GM12891 (cell line): ENCODE results near the gene ERVK3-1.
A peak's percentile ranks its signal among the peaks of the same experiment; 100 is the strongest.
"Not testable (repeated sequence)": the region's sequence is repeated elsewhere in the genome, so short reads cannot be mapped to it uniquely, and the experiment has no call there.

ENCODE experiments used
- DNase-seq: peaks from one replicate; pipeline ENCODE4 v3.0.0; 2011; ENCODE audit warnings: low spot score; ENCODE audit not compliant: insufficient read length
- FAIRE-seq: peaks from 2 replicates; lab custom pipeline; 2011; peaks lifted over from hg19 to GRCh38; lab: Jason Lieb, UNC
- PAX5 ChIP-seq: IDR thresholded peaks from 2 replicates; pipeline ENCODE4 v1.6.1; 2011; ENCODE audit warnings: low read length, moderate library complexity, mild to moderate bottlenecking; ENCODE audit not compliant: insufficient read depth, severe bottlenecking
- POLR2A ChIP-seq: IDR thresholded peaks from 2 replicates; pipeline ENCODE4 v1.6.1; 2011; ENCODE audit warnings: low read depth, low read length, control low read depth
- POLR2AphosphoS5 ChIP-seq: IDR thresholded peaks from 2 replicates; pipeline ENCODE4 v1.6.1; 2011; ENCODE audit warnings: low read depth, low read length, control low read depth
- POU2F2 ChIP-seq: IDR thresholded peaks from 2 replicates; pipeline ENCODE4 v1.6.1; 2011; ENCODE audit warnings: low read depth, mild to moderate bottlenecking, control low read depth, low read length, moderate library complexity
- SPI1 ChIP-seq: IDR thresholded peaks from 2 replicates; pipeline ENCODE4 v1.6.1; 2011; ENCODE audit warnings: low read depth, low read length, control low read depth
- TAF1 ChIP-seq: IDR thresholded peaks from 2 replicates; pipeline ENCODE4 v1.6.1; 2011; ENCODE audit warnings: low read depth, low read length, control low read depth

The ERVK3-1 gene

GRCh38 chr19:58338336-58338735 lies 33.2 kb downstream of the ERVK3-1 start:
- TF ChIP-seq TAF1 (no peak), POLR2AphosphoS5 (no peak), POU2F2 (no peak), POLR2A (no peak), PAX5 (no peak), SPI1 (no peak)
- DNase-seq, result no peak
- FAIRE-seq, result no peak

DNA sequence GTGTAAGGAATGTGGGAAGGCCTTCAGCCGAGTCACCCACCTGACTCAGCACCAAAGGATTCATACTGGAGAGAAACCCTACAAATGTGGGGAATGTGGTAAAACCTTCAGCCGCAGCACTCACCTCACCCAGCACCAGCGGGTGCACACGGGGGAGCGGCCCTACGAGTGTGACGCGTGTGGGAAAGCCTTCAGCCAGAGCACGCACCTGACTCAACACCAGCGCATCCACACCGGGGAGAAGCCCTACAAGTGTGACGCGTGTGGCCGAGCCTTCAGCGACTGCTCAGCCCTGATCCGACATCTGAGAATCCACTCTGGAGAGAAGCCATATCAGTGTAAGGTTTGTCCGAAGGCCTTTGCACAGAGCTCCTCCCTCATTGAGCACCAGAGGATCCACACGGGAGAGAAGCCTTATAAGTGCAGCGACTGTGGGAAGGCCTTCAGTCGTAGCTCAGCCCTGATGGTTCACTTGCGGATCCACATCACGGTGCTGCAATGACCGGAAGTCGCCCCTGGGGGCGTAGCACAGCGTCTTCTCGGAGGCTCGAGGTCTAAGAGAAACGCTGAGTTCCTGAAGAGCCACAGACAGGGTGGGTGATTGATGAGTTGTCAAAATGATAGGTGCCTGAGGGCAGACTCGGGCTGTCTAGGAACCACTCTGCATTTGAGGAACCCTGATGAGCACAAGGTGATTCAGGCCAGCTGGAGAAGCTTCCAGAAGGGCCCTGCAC lies 33.8 kb downstream of the ERVK3-1 start:
- FAIRE-seq (no peak), DNase-seq (no peak)
- no peak for TF ChIP-seq TAF1
- no peak for TF ChIP-seq POLR2A
- TF ChIP-seq POLR2AphosphoS5, result no peak
- TF ChIP-seq PAX5, result no peak
- no peak for TF ChIP-seq SPI1
- TF ChIP-seq POU2F2, result no peak

DNA sequence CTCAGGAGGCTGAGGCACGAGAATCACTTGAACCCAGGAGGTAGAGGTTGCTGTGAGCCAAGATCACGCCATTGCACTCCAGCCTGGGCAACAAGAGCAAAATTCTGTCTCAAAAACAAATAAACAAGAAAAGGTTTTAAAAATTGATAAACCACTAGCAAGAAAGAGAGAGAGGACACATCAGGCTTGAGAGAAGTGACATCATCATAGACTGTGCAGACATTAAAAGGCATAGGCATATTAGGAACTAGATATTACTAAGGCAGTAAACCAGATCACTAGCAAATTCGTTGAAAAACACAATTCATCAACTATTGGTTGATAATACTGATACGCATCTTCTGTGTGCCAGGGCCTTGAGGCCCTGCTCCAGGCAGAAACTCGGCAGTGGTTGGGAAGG lies 40.4 kb downstream of the ERVK3-1 start:
- DNase-seq (no peak), FAIRE-seq (no peak)
- TF ChIP-seq POU2F2 (no peak), SPI1 (no peak), POLR2AphosphoS5 (no peak), PAX5 (no peak), TAF1 (no peak), POLR2A (no peak)

- TF ChIP-seq SPI1 (no peak), TAF1 (no peak), POLR2AphosphoS5 (no peak), POU2F2 (no peak), POLR2A (no peak), PAX5 (no peak)
- DNase-seq (peak; percentile 66), FAIRE-seq (no peak)
Measured at GRCh38 chr19:58346961-58347929, 42.1 kb downstream of the ERVK3-1 start.

DNA sequence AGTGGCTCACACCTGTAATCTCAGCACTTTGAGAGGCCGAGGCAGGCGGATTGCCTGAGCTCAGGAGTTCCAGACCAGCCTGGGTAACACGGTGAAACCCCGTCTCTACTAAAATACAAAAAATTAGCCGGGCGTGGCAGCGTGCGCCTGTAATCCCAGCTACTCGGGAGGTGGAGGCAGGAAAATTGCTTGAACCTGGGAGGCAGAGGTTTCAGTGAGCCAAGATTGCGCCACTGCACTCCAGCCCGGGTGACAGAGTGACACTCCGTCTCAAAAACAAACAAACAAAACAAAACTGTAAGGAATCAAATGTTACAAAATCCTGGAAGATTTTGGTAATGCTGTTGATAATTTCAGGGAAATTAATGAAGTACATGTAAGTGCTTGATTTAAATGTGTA lies 42.9 kb downstream of the ERVK3-1 start:
- not testable (repeated sequence) for DNase-seq, FAIRE-seq

- no peak for FAIRE-seq
- TF ChIP-seq TAF1 (no peak), PAX5 (no peak), POLR2AphosphoS5 (no peak), POLR2A (no peak), POU2F2 (no peak), SPI1 (no peak)
- no peak for DNase-seq
Measured at GRCh38 chr19:58349590-58349989, 44.4 kb downstream of the ERVK3-1 start.

DNA sequence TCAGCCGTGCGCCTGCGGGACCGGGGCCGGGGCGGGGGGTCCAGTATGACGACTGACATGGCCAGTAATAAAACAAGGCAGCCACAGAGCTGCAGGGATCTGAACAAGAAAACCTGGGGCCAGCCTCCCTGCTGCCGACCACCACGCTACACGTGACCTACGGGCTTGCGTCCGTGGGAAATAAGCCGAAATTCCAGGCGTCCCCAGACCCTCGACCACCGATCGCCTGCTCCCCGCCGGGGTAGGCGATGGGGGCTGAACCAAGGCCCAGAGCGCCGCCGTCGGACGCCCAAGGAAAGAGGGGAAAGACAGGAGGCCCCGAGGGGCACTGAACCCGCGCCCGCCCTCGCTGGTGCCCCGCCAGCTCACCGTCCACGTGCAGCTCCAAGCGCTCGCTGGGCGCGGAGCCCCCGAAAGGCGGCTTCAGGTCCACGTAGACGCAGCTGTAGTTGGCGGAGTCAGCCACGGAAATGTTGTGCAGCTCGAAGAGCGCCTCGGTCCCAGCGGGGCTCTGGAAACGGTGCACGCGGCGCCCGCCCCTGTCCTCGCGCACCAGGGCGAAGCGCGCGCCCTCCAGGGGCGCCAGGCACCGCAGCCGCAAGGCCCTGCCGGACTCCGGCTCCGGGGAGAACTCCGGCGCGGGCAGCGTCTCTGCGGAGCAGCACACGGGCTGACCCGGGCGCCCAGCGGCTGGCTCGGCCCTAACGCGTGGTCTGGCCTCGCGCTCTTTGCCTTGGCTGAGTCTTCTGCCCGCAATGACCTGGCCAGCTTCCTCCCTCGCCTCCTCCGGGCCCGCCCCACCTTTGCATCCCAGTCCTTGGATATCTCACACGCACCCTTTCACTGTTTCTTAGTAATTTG lies 45.1 kb downstream of the ERVK3-1 start:
- no peak for DNase-seq
- TF ChIP-seq SPI1 (no peak), TAF1 (no peak), POLR2AphosphoS5 (no peak), PAX5 (no peak), POLR2A (no peak), POU2F2 (no peak)

DNA sequence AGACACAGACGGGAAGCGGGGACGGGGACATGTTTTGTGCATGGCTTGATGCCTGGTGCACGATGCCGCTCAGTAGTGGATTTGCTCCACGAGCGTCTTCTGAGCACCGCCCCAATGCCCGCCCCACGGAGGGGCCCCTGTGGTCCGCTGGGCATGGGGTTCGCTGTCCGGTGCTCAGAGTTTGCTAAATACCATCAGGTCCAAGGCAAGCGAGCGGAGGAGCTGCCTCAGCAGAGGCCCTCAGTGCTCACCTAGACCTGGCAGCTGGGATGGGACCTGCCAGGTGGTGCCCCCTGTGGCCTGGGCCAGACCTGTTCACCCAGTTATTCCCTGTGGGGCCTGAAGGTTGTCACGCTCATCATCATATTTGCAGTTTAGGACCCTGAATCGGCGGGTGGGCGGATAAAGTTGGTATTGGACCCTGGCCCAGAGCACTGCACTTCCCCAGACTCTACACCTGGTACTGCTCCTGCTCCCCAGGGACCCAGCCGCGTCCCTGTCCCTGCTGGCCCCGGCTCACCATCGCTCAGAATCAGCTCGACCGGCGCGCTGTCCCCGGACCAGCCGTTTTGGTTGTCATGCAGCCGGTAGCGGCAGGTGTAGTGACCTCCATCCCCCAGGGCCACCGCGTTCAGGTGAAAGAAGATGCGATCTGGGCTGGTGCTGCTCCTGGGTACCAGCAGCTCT lies 45.8 kb downstream of the ERVK3-1 start:
- FAIRE-seq, result no peak
- no peak for DNase-seq
- no peak for TF ChIP-seq SPI1
- no peak for TF ChIP-seq POU2F2
- TF ChIP-seq TAF1, result no peak
- no peak for TF ChIP-seq PAX5
- TF ChIP-seq POLR2AphosphoS5, result no peak

More for the DNA sequence above, 45.1 kb downstream of the ERVK3-1 start:
- no peak for FAIRE-seq

GRCh38 chr19:58351558-58351878 lies 46.3 kb downstream of the ERVK3-1 start:
- no peak for TF ChIP-seq TAF1
- no peak for TF ChIP-seq POLR2AphosphoS5
- no peak for TF ChIP-seq SPI1
- TF ChIP-seq POU2F2, result no peak
- TF ChIP-seq PAX5, result no peak
- TF ChIP-seq POLR2A, result no peak
- FAIRE-seq, result no peak
- DNase-seq, result no peak
